ENCODE results near the gene TTLL11.

DNA sequence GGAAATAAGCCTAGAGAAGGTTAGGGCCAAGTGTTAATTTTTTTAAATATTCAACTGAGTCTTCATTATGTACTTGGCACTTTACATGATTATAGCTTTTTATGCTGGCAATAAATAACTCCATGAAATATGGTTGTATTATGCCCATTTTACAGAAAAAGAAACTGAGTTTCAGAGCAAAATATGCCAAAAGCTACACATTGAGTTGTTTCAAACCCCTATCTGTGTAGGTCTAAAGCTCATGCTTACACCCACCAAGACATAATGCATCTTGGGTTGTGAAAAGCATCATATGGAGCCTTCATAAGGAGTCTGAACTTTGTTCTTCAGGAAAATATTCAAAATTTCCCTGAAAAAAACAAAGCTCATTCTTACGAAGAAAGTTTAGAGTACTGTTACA is 14.6 kb downstream of the TTLL11 start:
- TF ChIP-seq, protein P1, sequence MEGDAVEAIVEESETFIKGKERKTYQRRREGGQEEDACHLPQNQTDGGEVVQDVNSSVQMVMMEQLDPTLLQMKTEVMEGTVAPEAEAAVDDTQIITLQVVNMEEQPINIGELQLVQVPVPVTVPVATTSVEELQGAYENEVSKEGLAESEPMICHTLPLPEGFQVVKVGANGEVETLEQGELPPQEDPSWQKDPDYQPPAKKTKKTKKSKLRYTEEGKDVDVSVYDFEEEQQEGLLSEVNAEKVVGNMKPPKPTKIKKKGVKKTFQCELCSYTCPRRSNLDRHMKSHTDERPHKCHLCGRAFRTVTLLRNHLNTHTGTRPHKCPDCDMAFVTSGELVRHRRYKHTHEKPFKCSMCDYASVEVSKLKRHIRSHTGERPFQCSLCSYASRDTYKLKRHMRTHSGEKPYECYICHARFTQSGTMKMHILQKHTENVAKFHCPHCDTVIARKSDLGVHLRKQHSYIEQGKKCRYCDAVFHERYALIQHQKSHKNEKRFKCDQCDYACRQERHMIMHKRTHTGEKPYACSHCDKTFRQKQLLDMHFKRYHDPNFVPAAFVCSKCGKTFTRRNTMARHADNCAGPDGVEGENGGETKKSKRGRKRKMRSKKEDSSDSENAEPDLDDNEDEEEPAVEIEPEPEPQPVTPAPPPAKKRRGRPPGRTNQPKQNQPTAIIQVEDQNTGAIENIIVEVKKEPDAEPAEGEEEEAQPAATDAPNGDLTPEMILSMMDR (IDR thresholded peaks at IDR 0.05), result no peak
- TF ChIP-seq POLR2A (IDR thresholded peaks at IDR 0.05), result no peak

All from uterus (tissue), 2 donors.